ENCODE measurements around the gene PCIF1. TPM values are rescaled to one million over a fixed set of nuclear protein-coding genes. Genes with fewer than 3 reads are reported as not detected.
A peak's percentile ranks its signal among the peaks of the same experiment; 100 is the strongest.
"Not testable (repeated sequence)": the region's sequence is repeated elsewhere in the genome, so short reads cannot be mapped to it uniquely, and the experiment has no call there.

The PCIF1 gene
- total and polyA plus RNA-seq, 4 donors, result 15.5 to 43.4 (median 32.9) TPM

DNA sequence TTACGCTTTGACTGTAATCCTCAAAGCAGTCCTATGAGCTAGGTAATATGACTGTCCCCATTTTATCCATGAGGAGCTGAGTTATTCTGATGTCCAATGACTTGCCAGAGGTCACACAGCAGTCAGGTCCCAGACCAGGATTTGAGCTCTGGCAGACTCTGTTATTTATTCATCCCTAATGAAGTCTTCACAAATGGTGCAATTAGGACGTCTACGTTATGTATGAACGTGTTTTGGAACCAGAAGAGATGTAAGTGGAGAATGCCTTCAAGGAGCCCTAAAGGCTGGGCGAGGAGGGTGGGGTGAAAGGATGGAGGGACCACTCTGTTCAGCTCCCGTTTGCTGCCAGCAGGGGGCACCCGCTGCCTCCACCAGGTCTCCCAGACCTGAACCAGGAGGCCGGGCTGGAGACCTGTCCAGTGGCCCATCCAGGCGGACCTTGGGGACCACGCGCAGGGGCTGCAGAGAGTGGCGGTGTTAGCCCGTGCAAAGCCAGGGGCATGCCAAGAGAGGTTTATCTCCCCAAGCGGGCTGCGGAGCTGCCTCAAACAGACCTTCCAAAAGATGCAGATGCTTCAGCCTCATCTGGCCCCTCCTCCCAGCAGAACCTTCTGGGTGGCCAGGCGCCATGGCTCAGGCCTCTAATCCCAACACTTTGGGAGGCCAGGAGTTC, 52.8 kb downstream of the PCIF1 start:
- H3K36me3 ChIP-seq (ENCODE audit: control insufficient read depth in 1 of 2, insufficient read depth in 2 of 2, low read length in 1 of 2), result no peaks in the 10 kb centered on the region
- WGBS, 2 donors, result 6 to 9% methylated on average over 16 of the region's 16 CpGs
- DNase-seq, result peak; percentile 86 to 91
- H3K27ac ChIP-seq (ENCODE audit: low read depth in 1 of 2, low read length in 2 of 2), result no peak overlapping the region
- H3K4me1 ChIP-seq (ENCODE audit: control insufficient read depth in 1 of 2, insufficient read depth in 2 of 2, low read length in 2 of 2), result no peaks in the 10 kb centered on the region
- H3K4me3 ChIP-seq (ENCODE audit: low read length in 2 of 2), result no peak overlapping the region
- no peaks in the 10 kb centered on the region for H3K27me3 ChIP-seq (ENCODE audit: control insufficient read depth in 1 of 2, insufficient read depth in 2 of 2, low read length in 1 of 2)
- peak; percentile 80 for ATAC-seq (ENCODE audit: low FRiP score)
- intact Hi-C loops (cut with DNase I), result no loop called here
- H3K9me3 ChIP-seq (ENCODE audit: control insufficient read depth, low read length), result no peaks in the 10 kb centered on the region

DNA sequence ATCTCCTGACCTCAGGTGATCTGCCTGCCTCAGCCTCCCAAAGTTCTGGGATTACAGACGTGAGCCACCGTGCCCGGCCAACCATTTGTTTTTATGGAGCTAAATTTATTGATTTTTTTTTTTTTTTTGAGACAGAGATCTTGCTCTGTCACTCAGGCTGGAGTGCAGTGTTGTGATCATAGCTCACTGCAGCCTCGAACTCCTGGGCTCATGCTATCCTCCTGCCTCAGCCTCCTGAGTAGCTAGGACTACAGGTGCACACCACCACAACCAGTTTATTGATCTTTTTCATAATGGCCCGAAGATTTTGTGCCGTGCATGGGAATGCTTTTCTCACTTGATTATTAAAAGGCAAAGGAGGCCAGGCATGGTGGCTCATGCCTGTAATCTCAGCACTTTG, 54.3 kb downstream of the PCIF1 start:
- WGBS, 2 donors, result 66 to 67% methylated on average over 6 of the region's 6 CpGs
- intact Hi-C loops (cut with DNase I); H3K4me1 ChIP-seq (ENCODE audit: control insufficient read depth in 1 of 2, insufficient read depth in 2 of 2, low read length in 2 of 2); ATAC-seq (ENCODE audit: low FRiP score); H3K36me3 ChIP-seq (ENCODE audit: control insufficient read depth in 1 of 2, insufficient read depth in 2 of 2, low read length in 1 of 2); H3K27ac ChIP-seq (ENCODE audit: low read depth in 1 of 2, low read length in 2 of 2); H3K4me3 ChIP-seq (ENCODE audit: low read length in 2 of 2); H3K9me3 ChIP-seq (ENCODE audit: control insufficient read depth, low read length); H3K27me3 ChIP-seq (ENCODE audit: control insufficient read depth in 1 of 2, insufficient read depth in 2 of 2, low read length in 1 of 2): not testable (repeated sequence)
- peak in 1 of 2 donors; percentile 5 for DNase-seq

DNA sequence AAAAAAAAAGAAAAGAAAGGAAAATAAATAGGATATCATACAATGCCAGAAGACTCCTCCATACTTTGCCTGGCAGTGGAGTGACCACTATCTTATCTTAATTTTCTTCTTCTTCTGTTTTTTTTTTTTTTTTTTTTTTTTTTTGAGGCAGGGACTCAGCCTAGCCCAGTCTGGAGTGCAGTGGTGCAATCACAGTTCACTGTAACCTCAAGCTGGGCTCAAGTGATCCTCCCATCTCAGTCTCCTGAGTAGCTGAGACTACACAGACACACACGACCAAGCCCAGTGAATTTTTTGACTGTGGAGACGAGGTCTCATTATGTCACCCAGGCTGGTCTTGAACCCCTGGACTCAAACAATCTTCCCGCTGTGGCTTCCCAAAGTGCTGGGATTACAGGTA, 57.1 kb downstream of the PCIF1 start:
- ATAC-seq (ENCODE audit: low FRiP score) (no peak), DNase-seq (peak; percentile 2 to 25)
- intact Hi-C loops (cut with DNase I), result no loop called here
- no peaks in the 10 kb centered on the region for H3K9me3 ChIP-seq (ENCODE audit: control insufficient read depth, low read length)
- no peak overlapping the region for H3K27ac ChIP-seq (ENCODE audit: low read depth in 1 of 2, low read length in 2 of 2)
- H3K27me3 ChIP-seq (ENCODE audit: control insufficient read depth in 1 of 2, insufficient read depth in 2 of 2, low read length in 1 of 2), result peaks cover 0 to 2% of the 10 kb centered on the region in 2 donors
- no peaks in the 10 kb centered on the region for H3K36me3 ChIP-seq (ENCODE audit: control insufficient read depth in 1 of 2, insufficient read depth in 2 of 2, low read length in 1 of 2)
- H3K4me3 ChIP-seq (ENCODE audit: low read length in 2 of 2), result no peak overlapping the region
- H3K4me1 ChIP-seq (ENCODE audit: control insufficient read depth in 1 of 2, insufficient read depth in 2 of 2, low read length in 2 of 2), result no peaks in the 10 kb centered on the region
- WGBS, 2 donors, result 75 to 79% methylated on average over 3 of the region's 3 CpGs

DNA sequence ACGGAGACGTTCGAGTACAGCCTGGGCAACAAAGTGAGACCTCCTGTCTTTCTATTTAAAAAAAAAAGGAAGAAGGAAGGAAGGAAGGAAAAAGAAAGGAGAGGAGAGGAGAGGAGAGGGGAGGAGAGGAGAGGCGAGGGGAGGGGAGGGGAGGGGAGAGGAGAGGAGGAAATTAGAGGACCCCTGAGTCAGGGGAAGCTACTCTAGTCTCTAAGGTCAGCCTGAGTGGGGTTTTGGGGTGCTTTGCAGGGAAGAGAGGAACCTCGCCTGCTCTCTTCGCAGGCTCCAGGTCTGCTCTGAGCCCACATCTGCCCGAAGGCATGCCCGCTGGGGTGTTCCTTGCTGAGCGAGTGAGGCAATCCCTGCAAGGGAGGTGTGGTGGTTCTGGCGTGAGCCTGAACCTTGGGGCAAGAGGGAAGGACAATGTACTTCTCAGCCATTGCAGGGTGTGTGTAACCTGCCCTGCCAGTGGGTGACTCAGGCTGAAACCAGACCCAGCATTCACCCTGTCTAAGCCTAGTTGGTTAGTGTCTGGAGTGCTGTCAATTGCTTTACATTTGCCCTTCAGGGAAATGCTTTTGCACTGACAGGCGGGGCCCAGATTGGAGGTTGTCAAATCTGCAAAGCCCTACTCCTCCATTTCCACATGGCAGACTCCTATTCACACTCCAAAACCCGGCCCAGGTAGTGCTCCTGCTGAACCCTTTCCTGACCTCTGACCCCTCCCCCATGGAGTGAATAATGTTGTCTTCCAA, 58.9 kb downstream of the PCIF1 start:
- intact Hi-C loops (cut with DNase I), result no loop called here
- Histone ChIP-seq H3K4me3 (ENCODE audit: low read length in 2 of 2) (no peak overlapping the region), H3K9me3 (ENCODE audit: control insufficient read depth, low read length) (no peaks in the 10 kb centered on the region), H3K27me3 (ENCODE audit: control insufficient read depth in 1 of 2, insufficient read depth in 2 of 2, low read length in 1 of 2) (peaks cover 0 to 2% of the 10 kb centered on the region in 2 donors), H3K27ac (ENCODE audit: low read depth in 1 of 2, low read length in 2 of 2) (no peak overlapping the region), H3K4me1 (ENCODE audit: control insufficient read depth in 1 of 2, insufficient read depth in 2 of 2, low read length in 2 of 2) (no peaks in the 10 kb centered on the region), H3K36me3 (ENCODE audit: control insufficient read depth in 1 of 2, insufficient read depth in 2 of 2, low read length in 1 of 2) (no peaks in the 10 kb centered on the region)
- ATAC-seq (ENCODE audit: low FRiP score), result no peak
- peak in 1 of 2 donors; percentile 16 for DNase-seq
- WGBS, 2 donors, result 68% methylated on average over 11 to 12 of the region's 12 CpGs

DNA sequence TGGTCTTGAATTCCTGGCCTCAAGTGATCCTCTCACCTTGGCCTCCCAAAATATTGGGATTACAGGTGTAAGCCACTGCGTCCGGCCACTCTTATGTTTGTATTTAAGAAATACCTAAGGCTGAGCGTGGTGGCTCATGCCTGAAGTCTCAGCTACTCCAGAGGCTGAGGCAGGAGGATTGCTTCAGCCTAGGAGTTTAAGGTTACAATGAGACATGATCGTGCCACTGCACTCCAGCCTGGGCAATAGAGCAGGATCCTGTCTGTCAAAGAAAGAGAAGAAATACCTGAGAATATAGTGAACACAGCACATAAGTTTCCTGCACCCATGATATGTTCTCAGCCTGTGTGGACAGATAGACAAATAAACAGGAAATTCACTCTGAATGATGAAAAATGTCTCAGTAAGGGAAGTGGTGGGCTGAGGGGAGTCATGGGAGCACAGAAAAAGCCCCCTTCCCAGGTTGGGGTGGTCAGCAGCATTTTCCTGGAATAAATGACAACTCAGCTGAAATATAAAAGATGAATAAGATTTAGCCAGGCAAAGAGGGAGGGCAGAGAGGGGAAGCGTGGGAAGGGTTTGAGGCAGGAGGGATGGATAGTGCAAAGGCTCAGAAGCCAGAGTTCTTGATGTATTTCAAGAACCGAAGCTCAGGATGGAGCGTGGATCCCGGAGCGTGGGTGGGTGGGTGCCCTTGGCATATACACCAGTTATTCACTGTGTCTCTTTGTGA, 60.4 kb downstream of the PCIF1 start:
- H3K27me3 ChIP-seq (ENCODE audit: control insufficient read depth in 1 of 2, insufficient read depth in 2 of 2, low read length in 1 of 2), result peaks cover 0 to 2% of the 10 kb centered on the region in 2 donors
- intact Hi-C loops (cut with DNase I), result no loop called here
- H3K4me1 ChIP-seq (ENCODE audit: control insufficient read depth in 1 of 2, insufficient read depth in 2 of 2, low read length in 2 of 2), result no peaks in the 10 kb centered on the region
- no peak overlapping the region for H3K27ac ChIP-seq (ENCODE audit: low read depth in 1 of 2, low read length in 2 of 2)
- no peaks in the 10 kb centered on the region for H3K36me3 ChIP-seq (ENCODE audit: control insufficient read depth in 1 of 2, insufficient read depth in 2 of 2, low read length in 1 of 2)
- ATAC-seq (ENCODE audit: low FRiP score) (no peak), DNase-seq (no peak)
- WGBS, 2 donors, result 54% methylated on average over 9 of the region's 9 CpGs
- H3K4me3 ChIP-seq (ENCODE audit: low read length in 2 of 2), result no peak overlapping the region
- H3K9me3 ChIP-seq (ENCODE audit: control insufficient read depth, low read length), result no peaks in the 10 kb centered on the region

DNA sequence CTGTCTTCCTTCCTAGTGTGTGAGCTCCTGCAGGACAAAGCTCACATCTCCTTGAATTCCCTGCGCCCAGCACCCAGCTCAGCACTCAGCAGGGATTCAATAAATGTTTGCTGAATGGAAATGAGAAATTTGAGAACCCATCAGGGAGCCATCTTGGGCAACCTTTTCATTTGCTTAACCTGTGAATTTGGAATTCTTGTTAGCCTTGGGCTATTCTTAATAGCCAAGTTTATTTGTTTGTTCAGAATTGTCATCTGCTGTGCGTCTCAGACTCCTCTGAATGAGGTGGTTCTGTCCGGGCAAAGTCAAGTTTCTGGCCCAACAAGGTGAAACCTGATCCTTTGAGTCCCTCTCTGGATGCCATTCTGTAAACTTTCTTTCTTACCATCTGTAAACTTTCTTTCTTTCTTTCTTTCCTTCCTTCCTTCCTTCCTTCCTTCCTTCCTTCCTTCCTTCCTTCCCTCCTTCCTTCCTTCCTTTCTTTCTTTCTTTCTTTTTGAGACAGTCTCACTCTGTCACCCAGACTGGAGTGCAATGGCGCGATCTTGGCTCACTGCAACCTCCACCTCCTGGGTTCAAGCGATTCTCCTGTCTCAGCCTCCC, 61.1 kb downstream of the PCIF1 start:
- intact Hi-C loops (cut with DNase I), result not testable (repeated sequence)
- 69% methylated on average over 6 of the region's 6 CpGs for WGBS, 2 donors

DNA sequence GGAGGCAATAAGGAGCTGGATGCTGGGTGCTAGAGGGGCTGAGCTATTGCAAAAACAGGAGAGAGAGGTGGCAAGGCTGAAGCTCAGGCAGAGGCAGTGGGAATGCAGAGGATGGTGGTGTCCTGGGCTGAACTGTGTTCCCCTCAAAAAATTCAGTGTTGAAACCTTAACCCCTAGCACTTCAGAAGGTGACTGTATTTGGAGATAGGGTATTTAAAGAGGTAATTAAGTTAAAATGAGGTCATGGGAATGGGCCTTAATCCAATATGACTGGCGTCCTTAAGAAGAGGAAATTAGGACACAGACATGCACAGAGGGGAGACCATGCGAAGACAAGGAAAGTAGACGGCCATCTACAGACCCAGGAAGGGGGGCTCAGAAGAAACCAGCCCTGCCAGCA, 62.7 kb downstream of the PCIF1 start:
- peaks cover 0 to 2% of the 10 kb centered on the region in 2 donors for H3K27me3 ChIP-seq (ENCODE audit: control insufficient read depth in 1 of 2, insufficient read depth in 2 of 2, low read length in 1 of 2)

More for the DNA sequence above, 61.1 kb downstream of the PCIF1 start:
- H3K27me3 ChIP-seq (ENCODE audit: control insufficient read depth in 1 of 2, insufficient read depth in 2 of 2, low read length in 1 of 2); H3K9me3 ChIP-seq (ENCODE audit: control insufficient read depth, low read length); ATAC-seq (ENCODE audit: low FRiP score); H3K4me3 ChIP-seq (ENCODE audit: low read length in 2 of 2); H3K36me3 ChIP-seq (ENCODE audit: control insufficient read depth in 1 of 2, insufficient read depth in 2 of 2, low read length in 1 of 2); H3K4me1 ChIP-seq (ENCODE audit: control insufficient read depth in 1 of 2, insufficient read depth in 2 of 2, low read length in 2 of 2); H3K27ac ChIP-seq (ENCODE audit: low read depth in 1 of 2, low read length in 2 of 2); DNase-seq: not testable (repeated sequence)

More for the DNA sequence above, 62.7 kb downstream of the PCIF1 start:
- ATAC-seq (ENCODE audit: low FRiP score), result no peak
- H3K36me3 ChIP-seq (ENCODE audit: control insufficient read depth in 1 of 2, insufficient read depth in 2 of 2, low read length in 1 of 2), result no peaks in the 10 kb centered on the region
- H3K4me3 ChIP-seq (ENCODE audit: low read length in 2 of 2), result no peak overlapping the region
- intact Hi-C loops (cut with DNase I), result no loop called here
- WGBS, 2 donors, result 35 to 36% methylated on average over 3 of the region's 3 CpGs
- DNase-seq, result no peak
- no peak overlapping the region for H3K27ac ChIP-seq (ENCODE audit: low read depth in 1 of 2, low read length in 2 of 2)
- H3K9me3 ChIP-seq (ENCODE audit: control insufficient read depth, low read length), result no peaks in the 10 kb centered on the region
- no peaks in the 10 kb centered on the region for H3K4me1 ChIP-seq (ENCODE audit: control insufficient read depth in 1 of 2, insufficient read depth in 2 of 2, low read length in 2 of 2)

Data from aorta (tissue), 5 donors.